GM21423 (cell line): Measurements from ENCODE around the gene EIF4EBP2.

ENCODE experiments used
- ATAC-seq: cut with Tn5 transposase; IDR thresholded peaks from one replicate; pipeline ENCODE4 v1.9.1; 2021; ENCODE audit warnings: mild to moderate bottlenecking, moderate library complexity; ENCODE audit not compliant: unreplicated experiment

The EIF4EBP2 gene

DNA sequence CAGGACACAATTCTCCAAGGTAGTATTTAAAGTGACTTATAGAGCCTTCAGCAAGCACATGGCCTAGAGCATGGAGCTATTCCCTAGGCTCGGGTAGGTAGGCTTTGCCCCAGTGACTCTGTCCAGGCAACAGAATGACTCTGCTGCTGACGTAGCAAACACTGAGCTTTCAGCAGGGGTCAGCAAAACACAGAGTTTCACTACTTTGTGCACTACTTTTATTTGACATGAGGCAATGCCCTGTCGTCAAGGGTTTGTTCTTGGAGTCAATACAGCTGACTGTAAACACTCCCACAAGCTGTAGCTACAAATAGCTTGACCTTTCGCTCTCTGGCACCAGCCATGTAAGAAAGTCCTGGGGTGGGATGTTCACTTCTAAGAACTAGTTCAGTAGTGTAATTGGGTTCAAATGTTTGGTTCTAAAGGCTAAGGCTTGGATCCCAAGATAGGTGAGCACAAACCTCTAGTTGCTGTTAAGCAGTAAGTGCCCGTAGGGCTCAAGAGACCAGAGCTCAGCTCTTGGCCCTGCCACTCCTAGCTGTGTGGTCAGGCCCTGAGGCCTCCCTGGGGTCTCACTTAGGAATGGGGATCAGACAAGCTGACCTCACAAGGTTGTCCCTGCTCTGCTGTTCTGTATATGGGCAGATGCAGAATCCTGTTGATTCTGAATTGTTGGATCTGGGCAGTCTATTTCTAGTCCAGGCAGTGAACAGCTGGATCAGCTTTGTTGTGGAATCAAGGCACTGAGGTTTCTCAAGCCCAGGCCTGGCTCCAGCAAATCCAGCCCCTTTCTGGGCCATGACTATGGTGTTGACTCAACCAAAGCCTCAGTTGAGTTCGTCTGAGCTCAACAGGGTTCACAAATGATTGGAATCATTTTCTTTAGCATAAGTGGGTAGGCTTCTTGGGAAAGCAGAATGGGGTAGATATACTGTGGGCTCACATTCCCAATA, 26.8 kb downstream of the EIF4EBP2 start:
- no peak for ATAC-seq

DNA sequence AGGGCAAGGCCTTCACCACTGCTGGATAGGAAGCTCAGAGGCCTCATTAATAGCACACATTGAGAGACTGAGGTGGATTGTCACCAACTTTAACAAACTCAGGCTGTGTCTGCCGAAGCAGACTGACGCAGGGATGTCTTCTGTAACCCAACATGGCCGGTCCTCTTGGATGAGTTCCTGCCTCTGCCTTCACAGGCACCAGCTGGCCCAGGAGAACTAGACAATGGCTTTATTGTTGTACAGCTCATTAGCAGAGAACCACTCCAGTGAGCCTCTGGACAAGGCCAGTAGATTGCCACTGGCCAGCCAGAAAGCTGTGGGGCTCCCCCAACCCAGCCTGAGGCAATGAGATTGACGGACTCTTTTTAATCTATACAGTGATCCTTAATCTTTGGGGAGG, 28.2 kb downstream of the EIF4EBP2 start:
- ATAC-seq, result no peak

DNA sequence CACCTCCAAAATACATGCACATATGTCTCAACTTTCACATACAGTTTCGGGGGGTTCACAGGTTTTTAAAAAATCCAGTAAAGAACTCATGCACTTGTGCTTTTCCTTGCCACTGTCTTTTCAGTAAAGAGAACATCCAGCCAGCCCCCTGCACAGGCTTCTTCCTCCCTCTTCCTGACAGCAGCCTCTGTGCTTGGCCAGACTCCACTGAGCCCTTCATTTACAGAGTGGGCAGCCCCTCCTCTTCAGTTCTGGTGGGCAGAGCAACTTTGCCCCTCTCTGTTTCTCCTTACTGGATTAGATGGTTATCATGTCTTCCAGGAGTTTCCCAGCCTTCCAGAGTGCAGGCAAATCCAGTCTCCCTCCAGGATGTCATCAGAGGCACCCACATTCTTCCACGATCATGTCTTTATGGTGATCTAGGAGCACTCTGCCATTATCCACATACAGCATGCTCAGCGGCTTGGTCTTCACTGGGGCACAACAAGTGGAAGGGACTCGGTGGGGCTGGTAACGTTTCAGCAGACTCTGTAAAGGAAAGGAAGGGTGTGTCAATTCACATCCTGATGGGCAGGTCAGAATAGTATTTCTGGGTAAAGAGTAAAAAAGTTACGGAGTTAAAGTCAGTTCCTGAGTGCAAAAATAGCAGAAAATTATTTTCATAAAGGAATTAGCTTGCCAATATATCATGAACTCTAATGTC, 28.8 kb downstream of the EIF4EBP2 start:
- no peak for ATAC-seq

DNA sequence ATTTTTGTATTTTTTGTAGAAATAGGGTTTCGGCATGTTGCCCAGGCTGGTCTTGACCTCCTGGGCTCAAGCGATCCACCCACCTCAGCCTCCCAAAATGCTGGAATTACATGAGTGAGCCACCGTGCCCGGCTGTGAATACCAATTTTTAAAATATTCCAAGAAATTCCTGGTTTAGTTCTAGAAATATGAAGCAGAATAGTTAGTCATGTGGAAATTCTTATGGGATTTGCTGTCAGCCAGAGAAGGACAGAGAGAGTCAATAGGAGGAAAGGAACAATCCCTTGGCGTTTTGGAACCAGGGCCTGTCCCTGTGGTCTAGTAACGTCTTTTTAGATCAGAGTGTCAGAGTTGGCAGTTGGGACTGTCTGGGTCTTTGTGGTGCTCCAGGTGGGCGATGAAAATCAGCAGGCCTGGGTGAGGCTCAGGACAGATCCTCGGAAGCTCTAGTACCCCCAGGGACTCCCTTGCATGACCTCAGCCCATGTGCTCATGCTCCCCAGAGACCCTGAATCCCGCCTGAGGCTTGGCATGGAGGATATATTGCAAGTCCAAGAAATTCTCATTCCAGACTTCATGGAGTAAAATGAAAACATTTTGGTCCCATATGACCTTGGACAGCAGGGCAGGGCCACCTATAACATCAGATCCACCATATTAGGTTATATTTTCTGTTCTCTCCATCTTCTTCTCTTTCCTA, 29.8 kb downstream of the EIF4EBP2 start:
- ATAC-seq, result no peak

DNA sequence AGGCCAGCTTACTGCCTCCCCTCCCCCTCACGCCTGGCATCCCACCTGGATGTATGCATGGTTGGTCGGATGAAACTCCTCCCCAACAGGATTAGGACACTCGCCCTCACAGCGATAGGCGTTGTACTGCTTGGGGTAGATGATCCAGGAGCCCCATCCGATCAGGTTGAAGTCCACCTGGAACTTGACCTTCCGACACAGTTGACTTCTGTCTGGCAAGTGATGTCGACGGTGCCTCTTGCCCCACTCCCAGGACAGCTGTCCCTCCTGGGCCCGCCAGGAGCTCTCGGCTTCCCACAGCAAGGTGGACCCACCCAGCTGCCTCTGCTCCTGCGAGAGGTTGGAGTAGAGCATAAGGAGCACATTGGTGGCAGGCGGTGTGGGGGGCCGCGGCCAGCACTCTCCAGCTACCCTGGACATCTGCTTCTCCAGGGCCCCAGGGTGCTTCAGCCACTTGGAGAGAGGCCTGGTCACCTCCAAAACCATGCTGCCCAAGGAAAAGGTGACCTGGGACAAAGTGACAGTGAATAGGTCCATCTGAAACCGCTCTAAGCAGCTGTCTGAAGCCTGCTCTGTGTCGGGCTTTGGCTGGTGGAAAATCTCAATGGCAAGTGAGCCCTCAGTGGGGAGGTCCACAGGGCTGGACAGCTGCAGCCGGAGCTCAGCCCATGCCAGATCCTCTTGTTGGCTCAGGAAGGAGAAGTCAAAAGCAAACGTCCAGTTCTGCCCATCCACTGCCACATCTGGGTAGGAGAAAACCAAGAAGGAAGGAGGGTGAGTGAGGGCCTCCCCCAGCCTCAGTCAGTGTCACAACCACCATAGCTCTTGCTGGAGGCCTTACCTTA, 31.5 kb downstream of the EIF4EBP2 start:
- ATAC-seq, result no peak

DNA sequence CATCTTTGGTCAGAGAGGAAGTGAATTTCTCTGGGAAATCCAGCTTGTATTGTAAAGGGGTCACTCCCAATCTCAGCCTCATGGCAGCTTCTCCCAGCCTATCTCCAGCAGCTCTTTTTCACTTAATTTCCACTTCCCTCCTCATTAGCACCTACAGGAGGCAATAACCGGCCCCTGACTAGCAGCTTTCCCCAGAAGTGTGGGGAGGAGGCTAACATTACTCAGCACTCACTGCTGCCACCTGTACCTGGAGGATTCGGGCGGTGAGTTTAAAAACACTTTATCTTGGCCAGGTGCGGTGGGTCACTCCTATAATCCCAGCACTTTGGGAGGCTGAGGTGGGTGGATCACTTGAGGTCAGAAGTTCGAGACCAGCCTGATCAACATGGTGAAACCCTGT, 33.8 kb downstream of the EIF4EBP2 start:
- no peak for ATAC-seq

DNA sequence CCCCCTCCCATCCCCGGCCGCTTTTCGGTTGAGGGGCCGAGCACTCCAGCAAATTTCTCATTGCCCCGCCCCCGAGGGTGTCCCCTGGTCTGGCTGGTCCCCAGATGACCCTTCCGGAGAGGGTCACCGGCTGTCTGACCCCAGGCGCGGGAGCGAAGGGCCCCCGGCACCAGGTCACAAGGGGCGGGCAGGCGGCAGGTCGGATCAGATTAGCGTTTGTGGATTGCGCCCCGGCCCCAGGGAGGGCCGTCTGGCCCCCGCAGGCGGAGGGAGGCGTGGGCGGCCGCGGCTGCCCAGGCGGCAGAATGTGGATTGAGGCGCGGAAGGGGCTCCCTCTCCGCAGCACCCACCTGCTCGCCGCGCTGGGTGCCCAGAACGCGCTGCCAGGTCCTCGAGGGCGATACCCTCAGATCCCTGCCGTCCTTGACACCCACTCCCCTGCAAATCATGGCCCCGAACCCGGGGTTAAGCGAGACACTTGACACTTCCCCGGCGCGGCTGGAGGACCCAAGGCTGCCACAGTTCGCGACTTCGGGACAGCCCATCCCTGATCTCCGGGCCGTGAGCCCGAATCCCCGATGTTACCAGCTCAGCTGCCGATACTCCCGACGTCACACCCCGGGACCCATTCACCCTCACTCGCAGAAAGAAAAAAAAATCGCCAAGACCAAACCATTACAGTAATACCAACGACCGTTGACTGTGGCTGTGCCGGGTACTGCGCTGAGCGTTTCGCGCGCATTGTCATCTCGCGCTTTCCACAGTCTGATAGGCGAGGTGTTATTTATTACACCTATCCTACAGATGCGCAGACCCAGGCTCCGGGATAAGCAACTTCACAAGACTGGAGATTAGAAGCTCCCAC, 36.6 kb downstream of the EIF4EBP2 start:
- no peak for ATAC-seq

DNA sequence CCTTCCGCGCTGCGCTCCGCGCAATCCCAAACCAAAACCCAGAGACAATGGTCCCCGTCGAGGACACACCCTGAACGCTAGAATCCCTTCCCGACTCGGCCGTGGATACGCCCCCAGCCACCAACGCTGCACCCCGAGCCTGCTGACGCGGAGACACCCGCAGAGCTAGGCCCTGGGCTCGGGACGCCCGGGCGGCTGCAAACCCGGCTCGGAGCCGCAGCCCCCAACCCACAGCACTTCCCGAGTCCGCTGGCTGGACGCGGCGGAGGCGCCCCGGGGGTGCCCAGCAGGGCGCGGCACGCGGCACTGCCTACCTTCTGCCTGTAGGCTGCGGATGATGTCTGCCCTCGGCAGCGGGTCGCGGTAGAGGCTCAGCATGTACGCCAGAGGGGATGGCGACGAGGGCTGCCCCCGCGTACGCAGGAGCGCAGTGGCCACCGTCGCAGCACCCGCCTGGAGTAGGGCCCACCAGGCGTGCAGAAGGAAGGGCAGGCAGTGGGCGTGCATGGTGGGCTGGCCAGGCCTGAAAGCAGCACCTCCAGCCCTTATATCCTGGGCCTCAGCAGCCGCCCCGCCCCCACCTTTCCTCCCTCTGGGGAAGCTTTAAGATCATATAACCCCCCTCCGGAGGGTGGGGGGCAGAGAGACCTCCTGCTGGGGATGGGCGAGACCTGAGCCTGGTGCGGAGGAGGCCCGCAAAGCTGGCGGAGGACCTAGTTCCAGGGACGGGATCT, 37.4 kb downstream of the EIF4EBP2 start, which contains the start of gene NODAL:
Gene NODAL, minus strand, starts transcription at position 521 of the 734 bp plus-strand sequence. Its CDS starts 14 bp downstream, at position 507.
- ATAC-seq, result no peak

DNA sequence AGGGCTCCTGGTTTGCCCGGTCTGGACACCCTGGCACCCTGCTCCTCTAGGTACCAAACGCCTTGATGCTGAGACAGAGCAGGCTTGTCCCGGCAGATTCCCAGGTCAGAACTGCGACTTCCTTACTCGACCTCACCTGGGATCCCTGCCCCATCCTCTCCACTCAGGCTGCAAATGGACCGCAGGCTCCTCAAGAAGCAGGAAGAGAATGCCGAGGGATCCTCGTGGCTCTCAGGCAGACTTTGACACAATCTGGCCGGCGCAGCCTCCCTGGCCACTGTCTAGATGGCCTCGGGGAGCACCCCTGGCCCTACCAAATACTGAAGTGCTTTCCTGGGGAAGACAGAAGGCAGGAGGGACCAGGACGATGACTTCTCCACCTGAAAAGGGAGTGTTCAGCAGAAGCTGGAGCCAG, 38.0 kb downstream of the EIF4EBP2 start:
- ATAC-seq, result no peak

DNA sequence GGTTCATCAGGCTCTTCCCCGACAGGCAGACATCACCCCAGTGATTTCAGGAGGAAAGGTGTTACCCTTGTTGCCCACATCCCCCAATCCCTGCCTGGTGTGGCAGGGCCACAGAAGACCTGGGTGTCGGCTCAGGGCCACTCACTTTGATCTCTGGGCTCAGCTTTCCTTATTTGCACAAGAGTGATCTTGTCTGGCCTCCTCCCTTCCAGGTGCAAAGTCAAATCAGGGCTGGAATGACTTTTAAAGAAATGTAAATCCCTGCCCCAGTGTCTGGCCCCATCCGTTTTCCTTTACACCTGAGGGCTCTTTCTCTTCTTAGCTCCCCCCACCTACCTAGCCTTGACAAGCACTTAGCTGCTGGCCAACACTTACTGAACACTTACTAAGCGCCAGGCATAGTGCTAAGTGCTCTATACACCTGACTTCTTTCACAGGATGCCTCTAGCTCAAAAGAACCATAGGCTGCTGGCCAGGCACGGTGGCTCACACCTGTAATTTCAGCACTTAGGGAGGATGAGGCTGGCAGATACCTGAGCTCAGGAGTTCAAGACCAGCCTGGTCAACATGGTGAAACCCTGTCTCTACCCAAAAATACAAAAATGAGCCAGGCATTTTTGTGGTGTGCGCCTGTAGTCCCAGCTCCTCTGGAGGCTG, 38.5 kb downstream of the EIF4EBP2 start:
- no peak for ATAC-seq

DNA sequence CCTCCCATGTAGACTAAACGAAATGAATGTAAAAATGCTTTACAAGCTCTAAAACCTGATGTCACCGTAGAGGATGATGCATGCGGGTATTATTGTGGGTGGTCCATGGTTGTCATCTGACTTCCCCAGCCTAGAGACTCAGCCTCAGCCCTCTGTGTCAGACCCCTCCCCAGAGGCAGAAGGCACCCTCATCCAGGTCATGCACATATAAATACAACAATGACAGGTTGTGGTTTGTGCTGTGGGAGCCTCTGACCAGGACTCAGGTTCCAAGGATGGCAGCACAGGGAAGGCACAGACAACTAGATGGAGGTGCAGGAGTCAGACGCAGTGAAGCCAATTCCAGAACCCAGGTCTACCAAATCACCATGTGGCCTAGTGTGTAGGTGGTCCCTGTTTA, 40.8 kb downstream of the EIF4EBP2 start:
- no peak for ATAC-seq

DNA sequence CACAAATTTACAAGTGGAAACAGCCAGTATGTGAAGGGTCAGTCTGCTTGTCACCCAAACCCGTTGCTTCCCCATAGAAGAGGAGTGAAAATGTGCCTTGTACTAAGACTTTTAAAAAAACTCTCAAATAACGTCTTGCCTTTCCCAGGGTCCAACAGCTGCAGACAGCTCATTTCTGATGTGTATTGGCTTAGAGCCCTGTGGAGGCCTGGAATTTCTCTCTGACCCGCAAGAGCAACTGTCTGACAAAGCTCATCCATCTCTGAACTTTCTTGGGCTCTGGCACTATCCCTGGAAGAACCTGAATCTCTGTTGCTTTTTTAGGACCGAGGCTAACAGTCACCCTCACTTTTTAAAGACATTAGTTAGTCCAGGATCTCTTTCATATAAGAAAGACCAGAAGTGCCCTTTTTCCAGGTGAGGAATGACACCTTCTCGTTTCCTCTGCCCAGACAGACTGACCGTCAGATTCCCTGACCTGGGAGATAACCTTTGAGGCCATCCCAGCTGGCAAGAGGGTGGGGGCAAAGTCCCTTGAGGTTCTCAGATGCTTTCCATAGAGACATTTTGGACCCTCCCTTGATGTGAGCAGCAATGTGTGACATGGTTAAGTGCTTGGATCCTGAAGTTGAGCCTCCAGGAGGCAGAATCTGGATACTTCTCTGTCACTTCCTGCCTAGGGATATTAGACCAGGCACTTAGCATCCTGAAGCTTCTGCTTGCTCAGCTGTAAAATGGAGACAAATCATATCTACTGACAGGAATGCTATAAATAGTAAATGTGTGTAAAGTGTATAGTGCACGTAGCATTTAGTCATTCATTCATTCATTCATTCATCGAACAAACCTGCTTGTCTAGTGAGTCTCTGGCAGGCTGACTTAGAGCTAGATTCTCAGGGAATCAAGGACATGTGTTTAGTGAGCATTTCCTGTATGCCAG, 42.0 kb downstream of the EIF4EBP2 start:
- no peak for ATAC-seq

DNA sequence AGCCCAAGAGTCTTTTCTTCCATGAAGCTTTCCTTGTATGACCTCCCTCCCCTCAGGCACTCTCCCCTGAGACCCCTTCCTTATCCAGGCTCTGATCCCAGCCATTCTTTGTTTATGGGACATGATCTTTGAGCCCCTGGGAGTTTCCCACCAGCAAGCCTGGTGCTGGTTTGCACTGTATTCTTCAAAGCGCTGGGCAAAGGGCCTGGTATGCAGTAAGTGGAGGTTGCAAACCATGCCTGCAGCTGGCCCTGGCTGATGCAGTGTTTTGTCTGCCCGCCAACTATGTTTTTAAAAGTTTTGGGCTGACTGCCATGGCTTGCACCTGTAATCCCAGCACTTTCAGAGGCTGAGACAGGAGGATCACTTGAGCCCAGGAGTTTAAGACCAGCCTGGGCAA, 44.3 kb downstream of the EIF4EBP2 start:
- ATAC-seq, result no peak

DNA sequence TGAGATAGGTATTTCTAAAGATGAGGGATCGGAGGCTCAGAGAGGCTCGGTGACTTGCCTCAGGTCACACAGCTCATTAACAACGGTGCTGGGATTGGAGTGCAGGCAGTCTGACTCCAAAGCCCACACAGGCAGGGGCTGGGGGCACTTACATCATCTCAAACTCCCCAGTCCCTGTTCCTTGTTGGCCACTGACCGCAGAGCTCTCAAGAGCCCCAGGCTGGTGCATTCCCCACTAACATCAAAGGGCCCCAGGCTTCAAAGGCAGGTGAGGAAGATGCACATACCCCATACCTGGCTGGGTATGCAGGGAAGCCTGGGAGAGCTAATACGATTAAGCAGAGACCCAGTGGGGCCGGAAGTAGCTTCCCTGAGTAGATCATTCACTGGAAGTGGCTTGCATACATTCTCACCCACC, 51.3 kb downstream of the EIF4EBP2 start:
- ATAC-seq, result no peak

DNA sequence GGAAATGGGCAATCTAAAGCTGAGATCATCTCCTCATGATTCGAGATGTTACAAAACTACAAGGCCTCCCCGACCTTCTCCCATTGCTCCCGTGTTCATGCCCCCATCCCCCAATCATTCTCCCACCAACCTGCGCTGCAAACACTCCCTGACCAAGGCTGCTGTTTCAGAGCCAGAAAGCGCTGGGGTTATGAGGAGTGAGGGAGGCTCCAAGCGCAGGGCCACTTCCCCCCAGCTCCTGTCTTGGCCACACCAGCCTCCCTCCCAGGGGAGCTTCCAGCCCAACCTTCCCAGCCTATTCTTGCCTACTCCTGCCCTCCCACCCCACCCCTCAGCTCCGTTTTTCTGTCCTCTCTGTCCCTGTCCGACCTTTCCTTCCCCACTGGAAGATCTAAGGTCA, 52.2 kb downstream of the EIF4EBP2 start:
- ATAC-seq, result no peak

DNA sequence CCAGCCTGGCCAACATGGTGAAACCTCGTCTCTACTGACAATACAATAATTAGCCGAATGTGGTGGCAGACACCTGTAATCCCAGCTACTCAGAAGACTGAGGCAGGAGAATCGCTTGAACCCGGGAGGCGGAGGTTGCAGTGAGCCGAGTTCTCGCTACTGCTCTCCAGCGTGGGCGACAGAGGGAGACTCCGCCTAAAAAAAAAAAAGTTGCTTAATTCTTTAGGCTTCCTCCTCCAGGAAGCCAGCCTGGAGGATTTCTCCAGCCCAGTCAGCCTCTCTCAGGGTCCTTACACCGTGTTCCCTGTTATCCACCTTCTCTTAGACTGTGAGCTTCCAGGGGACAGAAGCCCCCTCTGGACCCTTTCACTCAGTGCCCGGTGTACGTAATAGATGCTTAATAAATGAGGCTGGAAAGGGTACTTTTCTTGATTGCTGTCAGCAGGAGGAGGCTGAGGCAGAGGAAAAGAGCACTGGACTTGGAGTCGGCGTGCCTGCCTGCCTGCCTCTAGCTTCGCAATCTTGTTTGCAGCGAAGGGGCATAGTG, 53.9 kb downstream of the EIF4EBP2 start:
- ATAC-seq, result no peak
